PC-3 (cell line): Measurements from ENCODE around the gene FAM107B. TPM values are rescaled to one million over a fixed set of nuclear protein-coding genes. Genes with fewer than 3 reads are reported as not detected.

Source experiments
- ATAC-seq: fragments of 200-7000 bp; cut with Tn5 transposase; 2 replicates; pipeline ENCODE4 v1.9.1; 2020; ENCODE audit warnings: mild to moderate bottlenecking, moderate library complexity
- BruUV-seq: library from RNA; stranded (reverse); fragments of 400-500 nt; replicated peaks from 2 replicates; lab custom pipeline; 2021; lab: Mats Ljungman, UMichigan
- CTCF ChIA-PET: fragments of 300-600 bp; sonication (Branson Sonifier 250); formaldehyde crosslinking; loops from one replicate; lab custom pipeline; 2022; ENCODE audit warnings: antibody characterized with exemption; lab: Charles Lee
- POLR2A ChIA-PET: fragments of 300-600 bp; sonication (Branson Sonifier 250); formaldehyde crosslinking; loops from one replicate; lab custom pipeline; 2022; ENCODE audit warnings: antibody characterized with exemption; ENCODE audit not compliant: unreplicated experiment; lab: Charles Lee
- DNase-seq: peaks from one replicate; pipeline ENCODE4 v3.0.0-alpha.2; 2015
- H2AFZ ChIP-seq: fragments of 300-600 bp; sonication (generic); 2 replicates; pipeline ENCODE4 v1.6.0; 2016; ENCODE audit warnings: antibody characterized with exemption, low read length
- H3F3A ChIP-seq: fragments of 300-600 bp; sonication (generic); one replicate; pipeline ENCODE4 v1.6.0; 2017; ENCODE audit warnings: antibody characterized with exemption, low read length, control low read depth, mild to moderate bottlenecking; ENCODE audit not compliant: unreplicated experiment
- H3K27ac ChIP-seq: fragments of 300-600 bp; sonication (generic); 2 replicates; pipeline ENCODE4 v1.5.1; 2016; ENCODE audit warnings: mild to moderate bottlenecking, low read length
- H3K27me3 ChIP-seq: fragments of 300-600 bp; sonication (generic); 2 replicates; pipeline ENCODE4 v1.6.1; 2016; ENCODE audit warnings: low read length, mixed read lengths
- H3K36me3 ChIP-seq: fragments of 300-600 bp; sonication (generic); 2 replicates; pipeline ENCODE4 v1.6.1; 2016; ENCODE audit warnings: low read depth, mixed run types, low read length, mixed read lengths
- H3K4me1 ChIP-seq: fragments of 300-600 bp; sonication (generic); 2 replicates; pipeline ENCODE4 v1.5.1; 2016; ENCODE audit warnings: low read length; ENCODE audit not compliant: insufficient read depth
- H3K4me2 ChIP-seq: fragments of 300-600 bp; sonication (generic); 2 replicates; pipeline ENCODE4 v1.6.0; 2016; ENCODE audit warnings: low read length
- H3K4me3 ChIP-seq: fragments of 300-600 bp; sonication (generic); 2 replicates; pipeline ENCODE4 v1.5.1; 2016; ENCODE audit warnings: mild to moderate bottlenecking, low read length, mixed read lengths
- H3K79me2 ChIP-seq: fragments of 300-600 bp; sonication (generic); 2 replicates; pipeline ENCODE4 v1.6.1; 2017; ENCODE audit warnings: low read length, mixed read lengths
- H3K9ac ChIP-seq: fragments of 300-600 bp; sonication (generic); 2 replicates; pipeline ENCODE4 v1.6.0; 2016; ENCODE audit warnings: mild to moderate bottlenecking, low read length
- H3K9me2 ChIP-seq: fragments of 300-600 bp; sonication (generic); replicated peaks from 2 replicates; pipeline ENCODE4 v1.6.1; 2016; ENCODE audit warnings: mixed run types, low read length, mixed read lengths
- H3K9me3 ChIP-seq: fragments of 300-600 bp; sonication (generic); 2 replicates; pipeline ENCODE4 v1.6.1; 2016; ENCODE audit warnings: low read length, mixed read lengths
- H4K20me1 ChIP-seq: fragments of 300-600 bp; sonication (generic); 2 replicates; pipeline ENCODE4 v1.6.1; 2016; ENCODE audit warnings: low read length, mixed read lengths
- EZH2 ChIP-seq: fragments of 300-600 bp; sonication (generic); IDR thresholded peaks from one replicate; pipeline ENCODE4 v1.6.1; 2017; ENCODE audit warnings: antibody characterized with exemption, mild to moderate bottlenecking, low read length; ENCODE audit not compliant: unreplicated experiment
- EZH2phosphoT487 ChIP-seq: fragments of 300-600 bp; sonication (generic); IDR thresholded peaks from 2 replicates; pipeline ENCODE4 v1.6.1; 2018; ENCODE audit warnings: mild to moderate bottlenecking, antibody characterized with exemption, low read length, borderline replicate concordance
- intact Hi-C: fragments of 100-400 bp; cut with micrococcal nuclease; formaldehyde crosslinking; loops from 2 replicates; pipeline ENCODE4 v1.9.0; 2023
- total RNA-seq: library from RNA; depleted of rRNA; stranded (reverse); fragments of >200 nt; gene quantifications from 2 replicates; pipeline ENCODE4 v1.2.3, GENCODE V29; 2014
- TF ChIP-seq, protein P1 (sequence below): fragments of 300-600 bp; sonication (generic); conservative IDR thresholded peaks from 2 replicates; pipeline ENCODE4 v1.5.1; 2017; ENCODE audit warnings: antibody characterized with exemption, low read depth, mild to moderate bottlenecking, low read length

Gene FAM107B
- total RNA-seq, 1 experiment from 2014 or later, result 36.6 TPM

DNA sequence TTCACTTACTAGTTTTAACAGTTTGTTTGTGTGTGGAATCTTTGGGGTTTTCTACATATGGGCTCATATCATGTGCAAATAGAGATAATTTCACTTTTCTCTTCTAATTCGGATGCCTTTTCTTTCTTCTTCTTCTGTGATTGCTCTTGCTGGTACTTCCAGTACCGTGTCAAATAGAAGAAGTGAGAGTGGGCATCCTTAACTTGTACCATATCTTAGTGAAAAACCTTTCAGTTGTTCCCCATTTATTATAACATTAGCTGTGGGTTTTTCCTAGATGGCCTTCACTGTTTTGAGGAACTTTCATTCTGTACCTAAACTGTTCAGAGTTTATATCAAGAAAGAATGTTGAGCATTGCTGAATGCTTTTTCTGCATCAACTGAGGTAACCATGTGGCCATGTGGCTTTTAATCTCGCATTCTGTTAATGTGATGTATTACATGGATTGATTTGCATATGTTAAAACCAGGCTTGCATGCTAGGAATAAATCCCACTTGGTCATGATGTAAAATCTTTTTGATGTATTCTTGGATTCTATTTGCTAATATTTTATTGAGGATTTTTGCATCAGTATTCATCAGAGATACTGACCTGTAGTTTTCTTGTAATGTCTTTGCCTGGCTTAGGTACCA is 78.7 kb downstream of the FAM107B start:
- CTCF ChIA-PET, result no interaction called here

DNA sequence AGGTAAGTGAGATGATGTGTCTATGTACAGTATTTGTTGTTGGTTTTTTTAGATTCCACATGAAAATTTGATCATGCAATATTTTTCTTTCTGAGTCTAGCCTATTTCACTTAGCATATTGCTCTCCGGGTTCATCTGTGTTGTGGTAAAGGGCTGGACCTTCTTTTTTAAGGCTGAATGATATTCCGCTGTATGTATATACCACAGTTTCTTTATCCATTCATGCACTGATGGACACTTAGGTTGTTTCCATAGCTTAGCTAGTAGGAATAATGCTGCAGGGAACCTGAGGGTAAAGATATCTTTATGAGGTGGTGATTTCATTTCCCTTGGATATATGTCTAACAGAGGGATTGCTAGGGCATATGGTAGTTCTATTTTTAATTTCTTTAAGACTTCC is 80.8 kb downstream of the FAM107B start:
- Histone ChIP-seq H3K9me2 (no peaks in the 10 kb centered on the region), H3K9me3 (no peaks in the 10 kb centered on the region), H3F3A (no peaks in the 10 kb centered on the region), H3K4me2 (no peak overlapping the region), H4K20me1 (no peaks in the 10 kb centered on the region), H3K9ac (no peak overlapping the region), H3K4me1 (no peaks in the 10 kb centered on the region), H2AFZ (no peak overlapping the region), H3K27ac (no peak overlapping the region), H3K79me2 (no peaks in the 10 kb centered on the region), H3K4me3 (no peak overlapping the region), H3K36me3 (no peaks in the 10 kb centered on the region), H3K27me3 (no peaks in the 10 kb centered on the region)
- TF ChIP-seq EZH2, result no peak
- intact Hi-C loops, result no loop called here
- no TSS peak for BruUV-seq
- ATAC-seq (peak; percentile 29; the same call in 1 of the 2 replicates), DNase-seq (no peak)
- ChIA-PET POLR2A (no interaction called here), CTCF (no interaction called here)

More for the DNA sequence above, 78.7 kb downstream of the FAM107B start:
- intact Hi-C loops, result no loop called here
- H3K9me3 ChIP-seq, result no peaks in the 10 kb centered on the region
- POLR2A ChIA-PET, result no interaction called here
- no peaks in the 10 kb centered on the region for H3K4me1 ChIP-seq
- H3K27me3 ChIP-seq, result no peaks in the 10 kb centered on the region
- no peak overlapping the region for H3K9ac ChIP-seq
- H3K36me3 ChIP-seq, result no peaks in the 10 kb centered on the region
- no peaks in the 10 kb centered on the region for H3F3A ChIP-seq
- H3K4me2 ChIP-seq, result no peak overlapping the region
- no peak overlapping the region for H3K4me3 ChIP-seq
- DNase-seq (no peak), ATAC-seq (no peak)
- H2AFZ ChIP-seq, result no peak overlapping the region
- no TSS peak for BruUV-seq
- H3K9me2 ChIP-seq, result no peaks in the 10 kb centered on the region
- TF ChIP-seq, protein P1, sequence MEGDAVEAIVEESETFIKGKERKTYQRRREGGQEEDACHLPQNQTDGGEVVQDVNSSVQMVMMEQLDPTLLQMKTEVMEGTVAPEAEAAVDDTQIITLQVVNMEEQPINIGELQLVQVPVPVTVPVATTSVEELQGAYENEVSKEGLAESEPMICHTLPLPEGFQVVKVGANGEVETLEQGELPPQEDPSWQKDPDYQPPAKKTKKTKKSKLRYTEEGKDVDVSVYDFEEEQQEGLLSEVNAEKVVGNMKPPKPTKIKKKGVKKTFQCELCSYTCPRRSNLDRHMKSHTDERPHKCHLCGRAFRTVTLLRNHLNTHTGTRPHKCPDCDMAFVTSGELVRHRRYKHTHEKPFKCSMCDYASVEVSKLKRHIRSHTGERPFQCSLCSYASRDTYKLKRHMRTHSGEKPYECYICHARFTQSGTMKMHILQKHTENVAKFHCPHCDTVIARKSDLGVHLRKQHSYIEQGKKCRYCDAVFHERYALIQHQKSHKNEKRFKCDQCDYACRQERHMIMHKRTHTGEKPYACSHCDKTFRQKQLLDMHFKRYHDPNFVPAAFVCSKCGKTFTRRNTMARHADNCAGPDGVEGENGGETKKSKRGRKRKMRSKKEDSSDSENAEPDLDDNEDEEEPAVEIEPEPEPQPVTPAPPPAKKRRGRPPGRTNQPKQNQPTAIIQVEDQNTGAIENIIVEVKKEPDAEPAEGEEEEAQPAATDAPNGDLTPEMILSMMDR, result no peak
- no peak for TF ChIP-seq EZH2phosphoT487
- TF ChIP-seq EZH2, result no peak
- no peaks in the 10 kb centered on the region for H3K79me2 ChIP-seq
- no peaks in the 10 kb centered on the region for H4K20me1 ChIP-seq
- no peak overlapping the region for H3K27ac ChIP-seq

GRCh38 chr10:14692344-14693076 is 82.2 kb downstream of the FAM107B start:
- no peaks in the 10 kb centered on the region for H3K36me3 ChIP-seq
- CTCF ChIA-PET, result no interaction called here
- intact Hi-C loops, result no loop called here
- no peaks in the 10 kb centered on the region for H3K9me2 ChIP-seq
- H3K4me2 ChIP-seq, result no peak overlapping the region
- no peaks in the 10 kb centered on the region for H3K27me3 ChIP-seq
- H3K9ac ChIP-seq, result no peak overlapping the region
- H3K4me3 ChIP-seq, result no peak overlapping the region
- no peak overlapping the region for H2AFZ ChIP-seq
- H3K27ac ChIP-seq, result no peak overlapping the region
- H3F3A ChIP-seq, result no peaks in the 10 kb centered on the region
- no peaks in the 10 kb centered on the region for H3K4me1 ChIP-seq
- no peaks in the 10 kb centered on the region for H3K79me2 ChIP-seq
- BruUV-seq, result no TSS peak
- no peaks in the 10 kb centered on the region for H4K20me1 ChIP-seq
- POLR2A ChIA-PET, result no interaction called here
- TF ChIP-seq EZH2phosphoT487 (no peak), EZH2 (no peak)
- TF ChIP-seq, protein P1, result no peak
- no peaks in the 10 kb centered on the region for H3K9me3 ChIP-seq
- DNase-seq (no peak), ATAC-seq (no peak)
